ENCODE data around the gene ZNF578. TPM values are rescaled to one million over a fixed set of nuclear protein-coding genes. Genes with fewer than 3 reads are reported as not detected.

Gene ZNF578
- total and polyA plus RNA-seq, 9 of the 15 experiments (the other 6 are each of a cell fraction or from before 2014, with no cell fraction given) = 0.05 to 0.29 (median 0.15) TPM

- TF ChIP-seq RUNX1 (IDR thresholded peaks at IDR 0.05; ENCODE audit: low read depth) (no peak), TRIM25 (IDR thresholded peaks at IDR 0.05; ENCODE audit: borderline replicate concordance) (no peak), MED1 (CRISPR knock-in tag; IDR thresholded peaks at IDR 0.05; ENCODE audit: borderline replicate concordance) (no peak), NFXL1 (CRISPR knock-in tag; IDR thresholded peaks at IDR 0.05) (no peak), RBBP5 (IDR thresholded peaks at IDR 0.05; ENCODE audit: borderline replicate concordance, insufficient read depth, low read length, poor library complexity, severe bottlenecking) (no peak), ZNF398 (CRISPR knock-in tag; IDR thresholded peaks at IDR 0.05) (no peak), POLR2A (conservative IDR thresholded peaks at IDR 0.05) (peak; percentile 81), U2AF2 (optimal IDR thresholded peaks at IDR 0.05; ENCODE audit: low read depth, low read length) (no peak), ZNF695 (CRISPR knock-in tag; IDR thresholded peaks at IDR 0.05) (no peak), OTX1 (CRISPR knock-in tag; IDR thresholded peaks at IDR 0.05) (no peak), U2AF1 (optimal IDR thresholded peaks at IDR 0.05; ENCODE audit: low read depth, low read length) (no peak), NFIC (IDR thresholded peaks at IDR 0.05) (peak; percentile 30; the same call in 1 of the 2 replicates), YBX1 (IDR thresholded peaks at IDR 0.05) (no peak), ZNF592 (IDR thresholded peaks at IDR 0.05) (no peak), ATF7 (IDR thresholded peaks at IDR 0.05) (peak; percentile 96), ZNF445 (CRISPR knock-in tag; IDR thresholded peaks at IDR 0.05; ENCODE audit: low read depth) (no peak), XRCC4 (IDR thresholded peaks at IDR 0.05; ENCODE audit: extremely low read depth, insufficient read depth, insufficient read length) (no peak), MXD1 (CRISPR knock-in tag; IDR thresholded peaks at IDR 0.05; ENCODE audit: borderline replicate concordance, poor library complexity, severe bottlenecking) (no peak), ZFP36 (IDR thresholded peaks at IDR 0.05; ENCODE audit: low read depth, low read length, partially characterized antibody) (peak; percentile 35), KLF10 (CRISPR knock-in tag; IDR thresholded peaks at IDR 0.05) (no peak)
Measured at GRCh38 chr19:52527134-52527955, 74.0 kb downstream of the ZNF578 start, which contains the start of gene ZNF808 (continued).
